ENCODE results near the gene CPED1.

DNA sequence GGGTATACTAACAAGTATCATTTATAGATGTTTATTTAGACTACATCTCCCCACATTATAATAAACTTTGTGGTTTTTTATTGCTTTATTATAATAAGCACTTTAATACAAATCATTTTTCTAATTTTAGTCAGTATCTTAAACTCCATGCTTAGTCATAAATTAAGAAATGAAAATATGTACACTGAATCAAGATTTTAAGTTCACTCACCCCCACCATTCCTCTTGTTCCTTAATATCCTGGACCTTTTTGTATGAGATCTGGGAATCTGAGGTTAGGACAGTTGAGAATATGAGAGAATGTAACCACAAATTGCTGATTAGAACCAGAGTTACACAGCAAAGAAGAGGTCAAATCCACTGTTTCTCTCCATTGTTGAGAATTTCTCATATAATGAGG lies 246.7 kb downstream of the CPED1 start:
- TF ChIP-seq EZH2 (IDR thresholded peaks at IDR 0.05) (no peak), POLR2AphosphoS5 (IDR thresholded peaks at IDR 0.05; ENCODE audit: borderline replicate concordance, low read depth, low read length) (no peak)
